Liver (tissue), 9 donors: ENCODE measurements around the gene EPHB2. TPM values are rescaled to one million over a fixed set of nuclear protein-coding genes. Genes with fewer than 3 reads are reported as not detected.

ENCODE experiments used
- DNase-seq: peaks from one replicate; pipeline ENCODE4 v3.0.0-alpha.2; 2017; ENCODE audit warnings: low spot score
- H3K27ac ChIP-seq, 2 donors: one replicate each; pipeline ENCODE4 v1.7.0; 2013; ENCODE audit warnings: inconsistent platforms in 2 of 2, low read length in 2 of 2, control low read depth in 1 of 2, low read depth in 1 of 2, mild to moderate bottlenecking in 1 of 2
- H3K27me3 ChIP-seq, 4 donors: one replicate each; pipeline versions ENCODE4 v1.6.1 to v1.7.0; 2013; ENCODE audit warnings: low read length in 3 of 4, inconsistent platforms in 1 of 4, mild to moderate bottlenecking in 1 of 4, moderate library complexity in 1 of 4; ENCODE audit not compliant: control insufficient read depth in 4 of 4, insufficient read depth in 4 of 4
- H3K36me3 ChIP-seq, 4 donors: one replicate each; pipeline versions ENCODE4 v1.6.1 to v1.7.0; 2013; ENCODE audit warnings: low read length in 3 of 4, mild to moderate bottlenecking in 3 of 4, low read depth in 1 of 4, moderate library complexity in 1 of 4; ENCODE audit not compliant: control insufficient read depth in 4 of 4, insufficient read depth in 3 of 4
- H3K4me1 ChIP-seq, 4 donors: one replicate each; pipeline versions ENCODE4 v1.6.1 to v1.7.0; 2013; ENCODE audit warnings: low read length in 3 of 4, mild to moderate bottlenecking in 3 of 4, moderate library complexity in 1 of 4; ENCODE audit not compliant: control insufficient read depth in 4 of 4, insufficient read depth in 4 of 4
- H3K4me3 ChIP-seq, 3 donors: one replicate each; pipeline versions ENCODE4 v1.6.1 to v1.7.0; 2013; ENCODE audit warnings: low read length in 3 of 3, control low read depth in 1 of 3, low read depth in 1 of 3, mild to moderate bottlenecking in 1 of 3
- H3K9ac ChIP-seq, 2 donors: one replicate each; pipeline ENCODE4 v1.7.0; 2013; ENCODE audit warnings: low read length in 2 of 2, mild to moderate bottlenecking in 2 of 2, moderate library complexity in 2 of 2, control low read depth in 1 of 2, low read depth in 1 of 2
- H3K9me3 ChIP-seq, 4 donors: one replicate each; pipeline versions ENCODE4 v1.6.1 to v1.7.0; 2013; ENCODE audit warnings: low read length in 3 of 4; ENCODE audit not compliant: control insufficient read depth in 4 of 4
- ATF3 ChIP-seq: IDR thresholded peaks from 2 replicates; pipeline ENCODE4 v1.6.1; 2016; ENCODE audit warnings: antibody characterized with exemption
- FOXA1 ChIP-seq: IDR thresholded peaks from 2 replicates; pipeline ENCODE4 v1.6.1; 2016; ENCODE audit warnings: antibody characterized with exemption
- GABPA ChIP-seq, 2 donors: IDR thresholded peaks in 1 of 2; conservative IDR thresholded peaks in 1 of 2; 2 replicates each; pipeline ENCODE4 v1.6.1; 2016; ENCODE audit warnings: antibody characterized with exemption in 2 of 2, mild to moderate bottlenecking in 1 of 2, moderate library complexity in 1 of 2
- HNF4A ChIP-seq, 2 donors: conservative IDR thresholded peaks; 2 replicates each; pipeline ENCODE4 v1.6.1; 2016; ENCODE audit warnings: antibody characterized with exemption in 2 of 2, mild to moderate bottlenecking in 2 of 2
- HNF4G ChIP-seq: IDR thresholded peaks from 2 replicates; pipeline ENCODE4 v1.6.1; 2016; ENCODE audit warnings: antibody characterized with exemption
- JUND ChIP-seq, 2 donors: IDR thresholded peaks; 2 replicates each; pipeline ENCODE4 v1.6.1; 2016; ENCODE audit warnings: antibody characterized with exemption in 2 of 2
- NR2F2 ChIP-seq: IDR thresholded peaks from 2 replicates; pipeline ENCODE4 v1.6.1; 2016; ENCODE audit warnings: antibody characterized with exemption
- RAD21 ChIP-seq, 2 donors: IDR thresholded peaks; 2 replicates each; pipeline ENCODE4 v1.6.1; 2016; ENCODE audit warnings: antibody characterized with exemption in 2 of 2, mild to moderate bottlenecking in 2 of 2
- SP1 ChIP-seq: IDR thresholded peaks from 2 replicates; pipeline ENCODE4 v1.6.1; 2018; ENCODE audit warnings: antibody characterized with exemption, mild to moderate bottlenecking
- TAF1 ChIP-seq: conservative IDR thresholded peaks from 2 replicates; pipeline ENCODE4 v1.6.1; 2016; ENCODE audit warnings: antibody characterized with exemption, mild to moderate bottlenecking
- YY1 ChIP-seq: IDR thresholded peaks from 2 replicates; pipeline ENCODE4 v1.6.1; 2016; ENCODE audit warnings: antibody characterized with exemption, mild to moderate bottlenecking
- ZBTB33 ChIP-seq: IDR thresholded peaks from 2 replicates; pipeline ENCODE4 v1.6.1; 2016; ENCODE audit warnings: antibody characterized with exemption
- WGBS: extraction: QIAGEN DNeasy Blood & Tissue Kit; methylation state at CpG from one replicate; pipeline ENCODE4 v1.1.7; 2013; 5-methylcytosine and 5-hydroxymethylcytosine counted together
- polyA plus RNA-seq, 2 donors: library from polyadenylated mRNA; stranded (reverse) in 1 of 2; unstranded in 1 of 2; fragments of 200-250 nt in 1 of 2; fragments of >200 nt in 1 of 2; fragmentation: Nextera tagmentation in 1 of 2; extraction: Ambion mirVana in 1 of 2; gene quantifications; one replicate each; pipeline versions ENCODE4 v1.2.1 to v1.2.3, GENCODE V29; 2013 to 2015
- total RNA-seq, 2 donors: library from RNA; depleted of rRNA; stranded (reverse); fragments of >200 nt; gene quantifications; one replicate each; pipeline ENCODE4 v1.2.3, GENCODE V29; 2014
- TF ChIP-seq, protein P1 (sequence below): IDR thresholded peaks from 2 replicates; pipeline ENCODE4 v1.6.1; 2016; ENCODE audit warnings: antibody characterized with exemption
- TF ChIP-seq, protein P2 (sequence below): fragments of 150-350 bp; IDR thresholded peaks from 2 replicates; pipeline ENCODE4 v1.5.1; 2017; ENCODE audit warnings: improper control_type of control experiment, low read depth, low read length; ENCODE audit not compliant: missing input control
- TF ChIP-seq, protein P3 (sequence below): IDR thresholded peaks from 2 replicates; pipeline ENCODE4 v1.6.1; 2016; ENCODE audit warnings: antibody characterized with exemption, mild to moderate bottlenecking
- donor health status: healthy.
- donor health status: healthy.
- donor health status: healthy.
- donor health status: healthy.
- donor health status: healthy.

Gene EPHB2
- total and polyA plus RNA-seq, 4 donors = 0.07 to 1.0 (median 0.38) TPM

- TF ChIP-seq YY1 = no peak
- Histone ChIP-seq H3K9me3 (no peaks in the 10 kb centered on the region), H3K27ac (no peak overlapping the region), H3K36me3 (no peaks in the 10 kb centered on the region), H3K4me3 (no peak overlapping the region), H3K9ac (no peak overlapping the region), H3K27me3 (no peaks in the 10 kb centered on the region), H3K4me1 (no peaks in the 10 kb centered on the region)
- no peak for DNase-seq
Observed at GRCh38 chr1:22688466-22688865, 22.2 kb upstream of the EPHB2 start.

- Histone ChIP-seq H3K4me1 (no peaks in the 10 kb centered on the region), H3K9me3 (no peaks in the 10 kb centered on the region), H3K27ac (no peak overlapping the region), H3K9ac (no peak overlapping the region), H3K27me3 (no peaks in the 10 kb centered on the region), H3K36me3 (no peaks in the 10 kb centered on the region), H3K4me3 (no peak overlapping the region)
- TF ChIP-seq ATF3 (no peak), SP1 (no peak), ZBTB33 (no peak), NR2F2 (no peak), HNF4A (conservative IDR thresholded peaks at IDR 0.05) (no peak), JUND (IDR thresholded peaks at IDR 0.05) (no peak), YY1 (no peak), RAD21 (IDR thresholded peaks at IDR 0.05) (no peak), FOXA1 (no peak), GABPA (IDR thresholded peaks at IDR 0.05 in 1 of 2, conservative IDR thresholded peaks at IDR 0.05 in 1 of 2) (no peak), TAF1 (no peak), HNF4G (no peak)
- TF ChIP-seq, protein P1, sequence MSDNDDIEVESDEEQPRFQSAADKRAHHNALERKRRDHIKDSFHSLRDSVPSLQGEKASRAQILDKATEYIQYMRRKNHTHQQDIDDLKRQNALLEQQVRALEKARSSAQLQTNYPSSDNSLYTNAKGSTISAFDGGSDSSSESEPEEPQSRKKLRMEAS = no peak
- TF ChIP-seq, protein P2, sequence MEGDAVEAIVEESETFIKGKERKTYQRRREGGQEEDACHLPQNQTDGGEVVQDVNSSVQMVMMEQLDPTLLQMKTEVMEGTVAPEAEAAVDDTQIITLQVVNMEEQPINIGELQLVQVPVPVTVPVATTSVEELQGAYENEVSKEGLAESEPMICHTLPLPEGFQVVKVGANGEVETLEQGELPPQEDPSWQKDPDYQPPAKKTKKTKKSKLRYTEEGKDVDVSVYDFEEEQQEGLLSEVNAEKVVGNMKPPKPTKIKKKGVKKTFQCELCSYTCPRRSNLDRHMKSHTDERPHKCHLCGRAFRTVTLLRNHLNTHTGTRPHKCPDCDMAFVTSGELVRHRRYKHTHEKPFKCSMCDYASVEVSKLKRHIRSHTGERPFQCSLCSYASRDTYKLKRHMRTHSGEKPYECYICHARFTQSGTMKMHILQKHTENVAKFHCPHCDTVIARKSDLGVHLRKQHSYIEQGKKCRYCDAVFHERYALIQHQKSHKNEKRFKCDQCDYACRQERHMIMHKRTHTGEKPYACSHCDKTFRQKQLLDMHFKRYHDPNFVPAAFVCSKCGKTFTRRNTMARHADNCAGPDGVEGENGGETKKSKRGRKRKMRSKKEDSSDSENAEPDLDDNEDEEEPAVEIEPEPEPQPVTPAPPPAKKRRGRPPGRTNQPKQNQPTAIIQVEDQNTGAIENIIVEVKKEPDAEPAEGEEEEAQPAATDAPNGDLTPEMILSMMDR = no peak
- TF ChIP-seq, protein P3, sequence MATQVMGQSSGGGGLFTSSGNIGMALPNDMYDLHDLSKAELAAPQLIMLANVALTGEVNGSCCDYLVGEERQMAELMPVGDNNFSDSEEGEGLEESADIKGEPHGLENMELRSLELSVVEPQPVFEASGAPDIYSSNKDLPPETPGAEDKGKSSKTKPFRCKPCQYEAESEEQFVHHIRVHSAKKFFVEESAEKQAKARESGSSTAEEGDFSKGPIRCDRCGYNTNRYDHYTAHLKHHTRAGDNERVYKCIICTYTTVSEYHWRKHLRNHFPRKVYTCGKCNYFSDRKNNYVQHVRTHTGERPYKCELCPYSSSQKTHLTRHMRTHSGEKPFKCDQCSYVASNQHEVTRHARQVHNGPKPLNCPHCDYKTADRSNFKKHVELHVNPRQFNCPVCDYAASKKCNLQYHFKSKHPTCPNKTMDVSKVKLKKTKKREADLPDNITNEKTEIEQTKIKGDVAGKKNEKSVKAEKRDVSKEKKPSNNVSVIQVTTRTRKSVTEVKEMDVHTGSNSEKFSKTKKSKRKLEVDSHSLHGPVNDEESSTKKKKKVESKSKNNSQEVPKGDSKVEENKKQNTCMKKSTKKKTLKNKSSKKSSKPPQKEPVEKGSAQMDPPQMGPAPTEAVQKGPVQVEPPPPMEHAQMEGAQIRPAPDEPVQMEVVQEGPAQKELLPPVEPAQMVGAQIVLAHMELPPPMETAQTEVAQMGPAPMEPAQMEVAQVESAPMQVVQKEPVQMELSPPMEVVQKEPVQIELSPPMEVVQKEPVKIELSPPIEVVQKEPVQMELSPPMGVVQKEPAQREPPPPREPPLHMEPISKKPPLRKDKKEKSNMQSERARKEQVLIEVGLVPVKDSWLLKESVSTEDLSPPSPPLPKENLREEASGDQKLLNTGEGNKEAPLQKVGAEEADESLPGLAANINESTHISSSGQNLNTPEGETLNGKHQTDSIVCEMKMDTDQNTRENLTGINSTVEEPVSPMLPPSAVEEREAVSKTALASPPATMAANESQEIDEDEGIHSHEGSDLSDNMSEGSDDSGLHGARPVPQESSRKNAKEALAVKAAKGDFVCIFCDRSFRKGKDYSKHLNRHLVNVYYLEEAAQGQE = no peak
- 75% methylated on average over 11 of the region's 11 CpGs for WGBS
- DNase-seq = no peak
Observed at GRCh38 chr1:22689505-22689904, 21.1 kb upstream of the EPHB2 start.
